Fibroblast of skin of left quadriceps (primary cell): ENCODE measurements around the gene EPC1.
"Not testable (repeated sequence)": the region's sequence is repeated elsewhere in the genome, so short reads cannot be mapped to it uniquely, and the experiment has no call there.

ENCODE experiments used
- DNase-seq, 2 experiments: peaks; one replicate each; pipeline ENCODE4 v3.0.0-alpha.2; 2013; ENCODE audit warnings: low read depth in 2 of 2

The EPC1 gene, protein sequence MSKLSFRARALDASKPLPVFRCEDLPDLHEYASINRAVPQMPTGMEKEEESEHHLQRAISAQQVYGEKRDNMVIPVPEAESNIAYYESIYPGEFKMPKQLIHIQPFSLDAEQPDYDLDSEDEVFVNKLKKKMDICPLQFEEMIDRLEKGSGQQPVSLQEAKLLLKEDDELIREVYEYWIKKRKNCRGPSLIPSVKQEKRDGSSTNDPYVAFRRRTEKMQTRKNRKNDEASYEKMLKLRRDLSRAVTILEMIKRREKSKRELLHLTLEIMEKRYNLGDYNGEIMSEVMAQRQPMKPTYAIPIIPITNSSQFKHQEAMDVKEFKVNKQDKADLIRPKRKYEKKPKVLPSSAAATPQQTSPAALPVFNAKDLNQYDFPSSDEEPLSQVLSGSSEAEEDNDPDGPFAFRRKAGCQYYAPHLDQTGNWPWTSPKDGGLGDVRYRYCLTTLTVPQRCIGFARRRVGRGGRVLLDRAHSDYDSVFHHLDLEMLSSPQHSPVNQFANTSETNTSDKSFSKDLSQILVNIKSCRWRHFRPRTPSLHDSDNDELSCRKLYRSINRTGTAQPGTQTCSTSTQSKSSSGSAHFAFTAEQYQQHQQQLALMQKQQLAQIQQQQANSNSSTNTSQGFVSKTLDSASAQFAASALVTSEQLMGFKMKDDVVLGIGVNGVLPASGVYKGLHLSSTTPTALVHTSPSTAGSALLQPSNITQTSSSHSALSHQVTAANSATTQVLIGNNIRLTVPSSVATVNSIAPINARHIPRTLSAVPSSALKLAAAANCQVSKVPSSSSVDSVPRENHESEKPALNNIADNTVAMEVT

DNA sequence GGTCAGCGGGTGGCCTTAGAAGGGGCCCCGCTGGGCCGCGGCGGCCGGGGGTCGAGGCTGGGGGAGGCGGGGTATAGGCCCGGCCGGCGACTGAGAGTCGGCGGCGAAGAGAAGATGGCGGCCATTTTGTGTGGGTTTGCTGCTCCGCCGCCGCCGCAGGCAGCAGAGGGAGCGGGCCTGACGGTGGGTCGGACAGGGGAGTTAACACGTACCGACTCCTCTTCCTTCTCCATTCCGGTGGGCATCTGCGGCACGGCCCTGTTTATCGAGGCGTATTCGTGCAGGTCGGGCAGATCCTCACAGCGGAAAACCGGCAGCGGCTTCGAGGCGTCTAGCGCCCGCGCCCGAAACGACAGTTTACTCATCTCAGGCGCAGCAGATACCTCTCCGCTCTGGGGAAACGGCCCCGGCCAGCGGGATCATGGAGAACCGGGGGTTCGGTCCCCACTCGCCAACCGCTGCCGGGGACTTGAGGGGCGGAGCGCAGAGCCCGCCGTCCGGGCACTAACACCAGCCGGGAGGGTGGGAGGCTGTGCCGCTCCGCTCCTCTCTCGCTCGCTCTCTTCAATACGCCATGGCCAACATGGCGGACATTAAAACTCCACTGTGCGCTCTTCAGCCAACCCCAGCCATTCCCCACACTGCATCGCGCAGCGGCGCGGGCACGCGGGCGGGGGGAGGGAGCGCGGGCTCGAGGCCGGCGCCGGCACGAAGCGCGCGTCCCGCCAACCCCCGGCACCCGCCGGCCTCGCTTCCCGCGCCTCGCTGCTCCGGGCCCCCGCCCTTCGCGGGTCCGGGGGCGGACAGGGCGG, at the start of gene EPC1:
TSS of gene EPC1 (minus strand) at position 608 of the 812 bp plus-strand sequence. CDS start at position 365, 243 bp downstream.
- peak; percentile 80 to 83 for DNase-seq

DNA sequence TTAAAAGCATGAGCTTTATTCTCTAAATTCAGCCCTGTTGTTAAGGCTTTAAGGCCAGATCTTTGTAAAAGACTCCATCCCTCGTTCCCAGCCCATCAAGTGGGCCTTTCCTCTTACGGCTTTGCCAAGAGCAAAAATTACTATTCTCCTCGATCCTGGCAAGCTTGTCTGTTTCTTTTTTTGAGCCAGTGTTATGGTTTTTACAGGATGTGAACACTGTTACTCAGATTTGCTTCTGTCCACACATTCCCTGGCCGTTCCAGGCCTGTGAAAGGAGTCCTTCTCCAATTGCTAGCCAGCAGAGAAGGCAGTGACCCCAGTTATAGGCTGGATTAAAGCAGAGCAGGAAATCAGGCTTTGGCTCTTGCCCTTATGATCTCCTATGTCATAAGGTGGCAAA, 47.0 kb upstream of the EPC1 start:
- DNase-seq, result no peak

DNA sequence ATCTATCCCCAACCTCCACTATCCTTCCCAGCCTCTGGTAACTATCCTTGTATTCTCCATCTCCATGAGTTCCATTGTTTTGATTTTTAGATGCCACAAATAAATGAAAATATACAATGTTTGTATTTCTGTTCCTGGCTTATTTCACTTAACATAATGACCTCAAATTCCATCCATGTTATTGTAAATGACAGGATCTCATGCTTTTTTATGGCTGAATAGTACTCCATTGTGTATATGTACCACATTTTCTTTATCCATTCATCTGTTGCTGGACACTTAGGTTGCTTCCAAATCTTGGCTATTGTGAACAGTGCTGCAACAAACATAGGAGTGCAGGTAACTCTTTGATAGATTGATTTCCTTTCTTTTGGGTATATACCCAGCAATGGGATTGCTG, 45.3 kb upstream of the EPC1 start:
- not testable (repeated sequence) for DNase-seq

DNA sequence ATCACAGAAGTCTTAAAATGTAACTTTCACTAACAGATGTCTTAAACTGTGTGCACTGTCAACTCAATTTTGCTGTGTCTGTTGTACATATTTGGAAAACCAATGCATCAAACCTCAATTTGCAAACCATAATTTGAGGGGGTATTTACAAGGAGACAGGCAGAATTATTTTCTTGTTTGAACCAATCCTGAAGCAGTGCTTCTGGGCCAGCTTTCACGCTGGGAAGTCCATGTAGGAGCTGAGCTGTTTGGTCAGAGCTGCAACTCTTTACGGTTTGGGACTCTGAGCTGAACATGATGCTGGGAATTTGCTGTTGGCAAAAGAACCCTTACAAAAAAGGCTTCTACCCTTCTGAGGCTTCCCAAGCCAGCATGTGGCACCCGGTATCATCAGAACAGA, 43.2 kb upstream of the EPC1 start:
- DNase-seq, result no peak

DNA sequence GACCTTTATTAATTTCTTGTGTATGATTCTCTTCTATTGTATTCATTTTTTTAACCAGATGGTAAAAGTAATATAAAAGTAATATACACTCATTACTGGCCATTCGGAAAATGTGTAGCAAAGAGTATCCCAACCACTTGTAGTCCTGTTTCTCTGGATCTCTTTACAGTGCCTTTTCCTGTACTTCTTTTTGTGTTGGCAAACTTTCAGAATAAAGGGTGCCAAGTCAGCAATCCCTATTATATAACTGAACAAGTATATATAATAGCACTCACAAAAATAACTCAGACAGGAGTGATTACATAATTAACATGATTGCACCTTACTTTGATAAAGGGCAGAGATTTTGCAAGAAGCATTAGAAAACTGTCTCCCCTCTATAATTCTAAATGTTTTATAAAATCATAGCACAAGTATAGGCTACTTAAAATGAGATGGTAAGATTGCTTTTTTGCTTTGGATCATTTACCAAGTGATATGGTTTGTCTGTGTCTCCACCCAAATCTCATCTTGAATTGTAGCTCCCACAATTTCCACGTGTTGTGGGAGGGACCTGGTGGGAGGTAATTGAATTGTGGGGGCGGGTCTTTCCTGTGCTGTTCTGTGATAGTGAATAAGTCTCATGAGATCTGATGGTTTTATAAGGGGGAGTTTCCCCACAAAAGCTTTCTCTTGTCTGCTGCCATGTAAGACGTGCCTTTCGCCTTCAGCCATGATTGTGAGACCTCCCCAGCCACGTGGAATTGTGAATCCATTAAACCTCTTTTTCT, 41.5 kb upstream of the EPC1 start:
- no peak for DNase-seq

DNA sequence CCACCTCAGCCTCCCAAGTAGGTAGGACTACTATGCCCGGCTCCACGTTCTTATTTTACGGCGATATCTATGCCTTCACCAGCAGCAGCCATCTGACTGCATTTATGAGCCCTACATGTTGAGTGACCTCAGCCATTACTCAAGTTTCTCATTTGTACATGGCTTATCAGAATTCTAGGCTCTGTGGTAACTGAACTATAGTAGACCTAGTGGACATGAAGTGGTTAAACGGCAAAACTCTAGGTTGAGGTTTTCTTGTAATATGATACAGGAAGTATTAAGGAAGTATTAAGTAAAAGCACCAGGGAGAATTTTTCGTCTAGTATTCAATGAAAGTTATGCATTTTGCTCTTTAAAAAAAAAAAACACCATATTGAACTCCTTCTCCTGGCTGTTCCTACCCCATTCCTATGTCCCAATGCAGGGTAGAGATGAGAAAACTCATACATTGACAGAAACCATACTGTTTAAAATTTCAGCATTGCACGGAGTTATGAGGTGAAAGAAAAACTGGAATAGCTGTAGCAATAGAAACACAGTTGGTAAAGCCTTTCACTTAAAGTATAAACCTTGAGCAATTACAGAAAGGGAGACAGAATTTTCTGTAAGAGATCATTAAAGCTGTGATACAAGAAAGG, 39.8 kb upstream of the EPC1 start:
- no peak for DNase-seq

DNA sequence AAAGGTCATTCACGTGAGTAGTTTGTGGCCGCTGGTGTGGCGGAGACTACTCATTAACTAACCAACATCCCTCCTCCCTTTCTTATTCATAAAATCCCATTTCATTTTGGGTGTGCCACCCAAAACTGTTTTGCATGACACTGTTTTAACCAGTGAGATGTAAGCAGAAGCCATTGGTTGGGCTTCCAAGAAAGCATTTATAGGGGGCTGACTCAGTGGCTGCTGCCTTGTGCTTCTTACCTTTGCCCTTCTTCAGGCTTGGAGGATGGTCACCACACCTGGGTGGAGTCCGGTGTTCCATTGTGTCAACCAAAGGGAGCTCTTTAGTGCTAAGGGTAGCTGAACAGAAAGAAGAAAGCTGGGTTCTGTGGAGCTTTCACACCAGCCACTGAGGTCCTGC, 37.2 kb upstream of the EPC1 start:
- no peak for DNase-seq

DNA sequence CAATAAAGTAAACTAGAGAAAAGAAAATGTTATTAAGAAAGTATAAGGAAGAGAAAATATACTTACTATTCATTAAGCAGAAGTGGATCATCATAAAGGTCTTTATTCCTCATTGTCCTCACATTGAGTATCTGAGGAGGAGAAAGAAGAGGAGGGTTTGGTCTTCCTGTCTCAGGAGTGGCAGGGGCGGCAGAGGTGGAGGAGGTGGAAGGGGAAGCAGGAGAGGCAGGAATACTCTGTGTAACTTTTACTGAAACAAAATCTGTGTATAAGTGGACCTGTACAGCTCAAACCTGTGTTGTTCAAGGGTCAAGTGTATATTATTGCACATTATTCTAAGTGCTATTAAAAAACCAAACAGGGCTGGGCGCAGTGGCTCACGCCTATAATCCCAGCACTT, 34.2 kb upstream of the EPC1 start:
- DNase-seq, result no peak

DNA sequence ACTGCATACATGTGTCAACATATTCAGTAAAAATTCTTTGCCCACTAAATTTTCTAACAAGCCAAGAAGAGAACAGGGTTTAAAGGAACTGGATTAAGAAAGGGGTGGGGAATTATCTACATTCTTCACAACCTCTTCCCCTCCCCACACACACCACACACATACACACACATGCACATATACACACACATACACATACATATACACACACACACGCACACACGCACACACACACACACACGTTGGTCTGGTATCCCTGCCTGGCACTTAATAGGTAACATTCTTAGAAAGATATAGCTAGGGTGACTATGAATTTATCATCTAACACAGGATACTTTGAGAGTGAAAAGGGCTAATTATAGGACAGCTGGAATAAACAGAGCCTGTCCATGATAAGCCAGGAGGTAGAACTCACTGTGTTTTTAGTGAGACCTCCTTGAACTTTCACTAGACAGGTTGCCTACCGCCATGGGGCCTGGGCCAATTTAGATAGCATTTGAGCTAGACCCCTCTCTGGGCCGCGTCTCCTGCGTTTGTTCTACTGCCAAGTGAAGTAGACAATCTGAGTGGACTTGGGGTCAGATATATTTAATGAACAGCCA, 33.1 kb upstream of the EPC1 start:
- DNase-seq, result no peak

DNA sequence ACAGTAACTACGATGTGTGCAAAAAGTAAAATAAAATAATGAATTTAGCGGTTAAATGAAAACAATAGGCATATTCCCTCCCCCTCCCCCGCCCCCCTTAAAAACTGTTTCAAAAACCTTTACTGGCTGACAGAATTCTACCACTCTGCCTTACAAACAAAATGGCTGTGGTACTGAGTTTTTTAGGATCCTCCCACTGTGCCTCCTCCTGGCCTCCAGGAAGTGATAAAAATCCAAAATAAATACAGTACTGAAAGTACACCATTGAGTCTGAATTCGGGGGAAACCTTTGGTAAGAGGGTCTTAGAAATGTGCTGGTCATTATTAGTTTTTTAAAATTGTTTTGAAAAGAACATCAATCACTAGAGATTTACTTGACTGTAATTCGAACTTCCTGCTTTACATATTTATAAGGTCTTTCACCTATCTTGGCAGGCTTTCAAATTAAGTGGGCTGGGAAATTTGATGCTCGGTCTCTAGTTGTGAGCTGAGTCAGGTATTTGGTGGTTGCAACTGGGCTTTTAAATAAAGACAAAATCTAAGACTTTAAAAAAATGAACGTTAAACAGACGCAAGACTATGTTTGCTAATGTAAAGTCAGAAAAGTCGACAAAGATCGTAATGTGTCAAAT, 32.5 kb upstream of the EPC1 start:
- DNase-seq, result peak in 1 of 2 experiments; percentile 37

DNA sequence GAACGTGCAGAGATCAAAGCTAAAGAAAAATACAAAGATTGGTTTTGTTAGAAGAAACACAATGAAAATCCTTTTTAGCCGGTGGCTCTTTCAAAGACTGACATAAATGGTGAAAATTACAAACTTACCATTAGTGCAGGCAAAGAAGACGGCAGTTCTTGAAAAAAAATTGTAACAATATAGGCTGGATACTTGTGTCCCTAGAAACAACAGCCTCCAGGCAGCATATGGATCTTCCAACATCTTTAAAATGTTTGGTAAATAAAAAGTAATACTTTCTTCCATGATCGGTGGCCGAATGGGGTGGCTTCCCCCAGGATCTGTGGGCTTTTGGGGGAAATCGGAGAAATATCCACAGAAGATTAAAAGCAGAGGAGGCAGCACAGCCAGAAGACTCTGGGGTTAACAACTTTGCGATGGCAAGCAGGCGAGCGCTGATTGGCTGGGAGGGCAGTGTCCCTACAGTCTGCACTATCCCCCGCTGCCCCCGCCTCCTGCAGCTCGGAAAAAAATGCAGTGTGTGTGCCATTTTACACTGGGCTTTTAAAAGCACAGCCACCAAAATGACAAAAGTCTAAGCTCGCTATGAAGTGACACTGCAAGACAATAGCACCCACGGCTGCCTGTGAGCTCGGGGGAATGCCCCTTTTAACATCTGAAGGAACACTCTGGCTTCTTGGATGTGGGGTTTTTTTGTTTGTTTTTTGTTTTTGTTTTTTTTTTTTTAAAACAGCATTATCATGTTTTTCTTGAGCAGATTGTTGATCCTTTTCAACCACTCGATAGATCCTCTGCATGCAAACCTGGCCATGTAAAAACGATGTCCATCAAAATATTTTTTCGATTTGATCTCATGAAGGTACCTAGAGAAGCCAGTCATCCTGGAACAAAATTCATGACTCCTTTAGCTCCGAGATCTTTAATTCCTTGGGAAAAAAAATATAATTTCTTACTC, 31.7 kb upstream of the EPC1 start:
- DNase-seq, result peak; percentile 70 to 73

DNA sequence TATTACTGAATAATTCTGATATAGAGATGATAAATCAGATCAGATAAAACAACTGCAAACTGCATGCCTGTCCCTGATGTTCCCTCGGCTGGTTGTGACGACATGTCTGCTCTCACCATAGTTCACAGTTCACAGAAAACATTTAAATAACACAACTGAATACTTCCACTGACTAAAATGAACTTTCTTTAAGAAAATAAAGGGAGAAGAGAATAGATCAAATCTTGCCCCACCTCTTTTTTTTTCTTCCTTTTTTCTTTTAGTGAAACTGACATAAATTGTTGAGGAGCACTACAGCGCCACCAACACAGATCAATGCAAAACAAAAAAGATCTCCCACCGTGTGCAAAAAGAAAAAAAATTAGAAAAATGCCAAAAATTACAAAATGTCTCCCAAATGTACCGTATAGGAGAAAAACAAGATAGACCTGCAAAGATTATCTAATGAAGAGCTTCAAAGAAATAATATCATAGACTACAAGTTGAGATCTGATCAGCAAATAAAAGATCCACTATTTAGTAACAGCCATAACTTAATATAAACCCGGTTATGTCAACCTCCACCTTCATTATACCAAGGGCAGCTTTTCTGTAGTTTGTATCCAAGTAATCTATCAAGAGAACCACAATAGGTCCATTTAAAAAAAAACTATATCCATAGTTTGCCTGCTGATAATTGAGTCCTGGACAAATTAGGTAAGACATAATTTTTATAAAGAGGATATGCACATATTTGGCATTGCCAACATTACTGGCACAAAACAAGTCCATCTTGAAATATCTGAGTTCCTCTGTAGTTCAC, 30.7 kb upstream of the EPC1 start:
- peak in 1 of 2 experiments; percentile 21 for DNase-seq

DNA sequence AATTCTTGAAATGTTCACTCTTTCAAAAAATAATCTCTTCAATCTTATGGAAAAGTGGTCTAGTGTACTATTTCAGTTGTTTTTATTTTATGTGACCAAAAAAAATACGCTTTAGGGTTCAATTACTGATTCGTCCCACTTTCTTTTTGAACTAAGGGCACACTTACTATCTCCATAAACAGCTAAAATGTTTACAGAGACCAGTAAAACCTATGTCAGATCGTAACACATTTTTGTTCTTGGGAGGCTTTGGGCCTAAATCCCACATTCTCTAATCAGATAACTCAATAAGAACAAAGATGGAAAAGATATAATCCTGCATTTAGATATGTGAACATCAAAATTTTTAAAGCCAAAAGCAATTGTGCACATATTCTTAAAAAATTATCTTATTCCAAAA, 29.8 kb upstream of the EPC1 start:
- DNase-seq, result no peak

DNA sequence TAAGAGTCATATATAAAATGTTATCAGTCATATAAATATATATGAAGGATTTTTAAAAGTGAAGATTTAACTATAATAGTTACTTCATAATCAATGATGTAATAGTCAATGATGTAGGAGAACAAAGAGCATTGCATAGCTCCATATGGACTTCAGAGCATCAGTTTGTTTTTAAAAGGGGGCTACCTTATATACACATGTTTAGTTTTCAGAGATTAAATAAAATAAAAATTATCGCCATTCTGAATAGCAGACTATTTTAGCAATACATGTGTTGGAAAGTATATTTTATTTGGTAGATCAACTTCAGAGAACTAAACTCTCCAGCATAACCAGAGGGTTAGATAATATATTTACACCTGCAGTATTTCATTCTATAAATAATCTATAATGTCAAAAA, 29.1 kb upstream of the EPC1 start:
- no peak for DNase-seq

DNA sequence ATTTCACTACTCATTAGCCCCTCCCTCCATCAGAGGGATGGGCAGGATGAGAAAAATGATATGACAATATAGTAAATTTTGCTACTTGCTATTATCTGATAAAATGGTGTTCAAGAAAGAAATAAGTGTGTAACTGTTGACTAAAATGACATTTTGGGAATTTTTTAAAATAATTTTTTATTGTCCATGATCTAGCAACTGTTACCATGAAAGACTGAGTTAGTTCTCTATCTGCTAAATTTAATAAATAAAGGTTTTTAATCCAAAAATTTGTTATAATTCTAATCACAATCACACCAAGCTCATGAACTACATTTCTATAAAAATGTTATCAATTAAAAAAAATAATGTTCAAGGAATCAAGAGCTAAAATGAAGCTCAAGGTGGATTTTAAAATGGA, 28.7 kb upstream of the EPC1 start:
- no peak for DNase-seq

DNA sequence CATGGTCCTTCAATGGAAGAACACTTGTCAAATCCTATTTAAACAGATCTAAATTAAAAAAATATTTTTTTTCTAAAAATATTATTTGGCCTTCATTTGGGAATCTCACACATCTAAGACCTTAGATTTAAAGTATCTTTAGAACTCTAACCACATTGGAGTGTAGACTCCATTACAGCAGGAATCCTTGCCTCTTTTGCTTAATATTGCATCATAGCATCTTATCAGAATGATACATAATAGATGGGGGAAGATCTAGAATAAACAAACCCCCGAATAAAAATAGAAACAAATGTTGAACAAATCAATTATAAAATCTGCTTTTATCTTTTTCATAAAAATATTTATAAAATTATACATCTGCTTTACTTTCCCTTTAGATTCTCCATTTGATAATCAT, 27.6 kb upstream of the EPC1 start:
- DNase-seq, result no peak

DNA sequence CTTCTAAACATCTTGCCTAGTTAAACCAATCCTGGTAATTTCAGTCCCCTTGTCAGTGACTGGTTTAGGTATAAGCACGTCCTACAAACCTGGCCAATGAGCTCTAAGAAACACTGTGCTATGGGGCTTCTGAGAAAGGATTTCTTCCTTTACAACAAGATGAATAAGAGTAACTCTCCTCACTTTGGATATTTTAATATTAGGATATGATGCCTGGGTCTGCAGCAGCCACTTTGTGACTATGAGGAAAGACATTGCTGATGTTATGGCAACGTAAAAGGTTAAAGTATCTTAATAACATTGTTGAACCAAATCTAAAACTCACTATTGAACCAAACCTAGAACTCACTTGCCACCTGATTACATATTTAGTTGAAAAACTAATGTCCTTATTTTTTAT, 26.5 kb upstream of the EPC1 start:
- no peak for DNase-seq

DNA sequence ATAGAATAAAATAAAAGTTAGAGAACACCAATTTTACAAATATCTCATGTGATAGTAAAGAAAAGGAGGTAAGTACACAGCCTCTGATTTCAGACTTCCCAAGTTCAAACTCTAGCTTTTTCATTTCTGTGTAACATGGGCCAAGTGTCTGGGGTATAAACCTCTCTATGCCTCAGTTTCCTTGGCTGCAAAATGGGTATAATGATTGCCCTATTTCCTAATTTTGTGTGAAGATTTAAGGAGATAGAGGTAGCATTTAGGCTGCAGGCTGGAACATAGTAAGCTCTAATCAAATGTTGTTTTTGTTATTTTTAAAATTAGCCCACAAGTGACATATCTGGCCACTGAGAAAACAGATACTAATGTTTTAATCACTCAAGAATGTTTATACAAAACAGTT, 26.1 kb upstream of the EPC1 start:
- DNase-seq, result no peak
